NCI-H2029 treated with DMSO at 0.1 percent for 48 hours (cell line): ENCODE results near the gene KYAT1.
A peak's percentile ranks its signal among the peaks of the same experiment; 100 is the strongest.

Experiments
- DNase-seq: peaks from one replicate; lab custom pipeline; 2025; lab: John Stamatoyannopoulos, UW

The KYAT1 gene

DNA sequence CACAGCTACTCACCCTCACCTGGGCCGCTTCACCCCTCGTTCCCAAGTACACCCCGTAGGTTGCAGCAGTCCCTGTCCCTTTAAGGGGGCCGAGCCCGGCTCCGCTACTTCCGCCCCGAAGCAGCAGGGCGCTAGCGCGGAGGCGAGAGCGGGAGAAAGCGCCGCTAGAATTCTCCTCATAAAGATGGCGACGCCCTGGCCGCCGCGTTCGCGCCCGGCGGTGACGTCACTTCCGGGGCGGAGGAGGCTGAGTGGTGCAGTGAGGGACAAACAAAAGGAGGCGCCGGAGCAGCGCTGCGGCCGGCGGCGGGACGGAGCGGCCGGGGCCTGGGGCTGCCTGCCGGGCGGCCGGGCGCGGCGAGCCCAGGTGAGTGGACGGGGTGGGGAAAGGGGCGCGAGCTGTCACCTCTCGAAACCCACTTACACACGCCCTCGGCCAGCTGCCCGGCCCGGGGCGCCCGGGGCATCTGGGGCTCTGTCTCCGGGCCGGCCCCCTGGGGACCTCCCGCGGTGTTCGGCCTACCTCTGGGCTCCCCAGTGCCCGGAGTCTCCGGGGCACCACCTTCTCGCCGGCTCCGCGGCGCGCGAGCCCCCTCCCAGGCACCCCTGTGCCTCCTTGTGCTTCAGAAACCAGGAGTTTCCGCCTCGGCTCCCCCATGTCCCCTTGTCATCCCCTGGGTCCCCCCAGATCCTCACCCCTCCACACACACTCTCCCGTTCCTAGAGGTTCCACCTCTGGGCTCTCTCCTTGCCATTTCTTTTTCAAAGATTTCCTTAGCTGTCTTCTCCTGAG, at the start of gene KYAT1, which contains the start of gene LRRC8A:
TSS of gene KYAT1 (minus strand) at position 67 of the 793 bp plus-strand sequence. CDS start 36,545 bp downstream, outside the sequence.
TSS of gene LRRC8A (plus strand) at position 250 of the 793 bp plus-strand sequence. CDS start 25,032 bp downstream, outside the sequence.
- peak; percentile 87 for DNase-seq

DNA sequence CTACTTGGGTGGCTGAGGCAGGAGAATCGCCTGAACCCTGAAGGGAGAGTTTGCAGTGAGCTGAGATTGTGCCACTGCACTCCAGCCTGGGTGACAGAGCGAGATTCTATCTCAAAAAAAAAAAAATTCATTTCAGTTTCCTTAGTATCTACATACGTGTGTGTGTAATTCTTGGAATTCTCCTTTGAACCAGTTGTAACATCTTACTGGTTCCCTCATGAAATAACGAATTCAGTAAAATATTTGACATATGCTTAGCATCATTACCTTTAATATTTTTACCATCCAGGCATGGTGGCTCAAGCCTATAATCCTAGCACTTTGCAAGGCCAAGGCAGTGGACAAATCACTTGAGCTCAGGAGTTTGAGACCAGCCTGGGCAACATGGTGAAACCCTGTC, 47.8 kb upstream of the KYAT1 start:
- no peak for DNase-seq

DNA sequence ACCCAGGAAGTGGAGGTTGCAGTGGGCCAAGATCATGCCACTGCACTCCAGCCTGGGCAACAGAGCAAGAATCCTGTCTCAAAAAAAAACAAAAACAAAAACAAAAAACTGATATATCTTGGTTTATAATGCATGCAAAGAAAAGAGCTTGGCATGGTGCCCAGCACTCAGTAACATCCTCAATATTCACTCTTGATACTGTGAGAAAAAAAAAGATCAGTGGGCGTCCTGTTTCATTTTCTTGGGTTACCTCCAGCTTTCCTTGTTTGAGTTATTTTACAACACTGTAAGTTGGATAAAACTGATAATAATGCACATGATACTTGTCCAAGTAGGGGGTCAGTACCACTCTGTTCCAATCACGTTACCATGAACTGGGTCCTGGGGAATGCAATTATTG, 46.9 kb upstream of the KYAT1 start:
- DNase-seq: no peak

DNA sequence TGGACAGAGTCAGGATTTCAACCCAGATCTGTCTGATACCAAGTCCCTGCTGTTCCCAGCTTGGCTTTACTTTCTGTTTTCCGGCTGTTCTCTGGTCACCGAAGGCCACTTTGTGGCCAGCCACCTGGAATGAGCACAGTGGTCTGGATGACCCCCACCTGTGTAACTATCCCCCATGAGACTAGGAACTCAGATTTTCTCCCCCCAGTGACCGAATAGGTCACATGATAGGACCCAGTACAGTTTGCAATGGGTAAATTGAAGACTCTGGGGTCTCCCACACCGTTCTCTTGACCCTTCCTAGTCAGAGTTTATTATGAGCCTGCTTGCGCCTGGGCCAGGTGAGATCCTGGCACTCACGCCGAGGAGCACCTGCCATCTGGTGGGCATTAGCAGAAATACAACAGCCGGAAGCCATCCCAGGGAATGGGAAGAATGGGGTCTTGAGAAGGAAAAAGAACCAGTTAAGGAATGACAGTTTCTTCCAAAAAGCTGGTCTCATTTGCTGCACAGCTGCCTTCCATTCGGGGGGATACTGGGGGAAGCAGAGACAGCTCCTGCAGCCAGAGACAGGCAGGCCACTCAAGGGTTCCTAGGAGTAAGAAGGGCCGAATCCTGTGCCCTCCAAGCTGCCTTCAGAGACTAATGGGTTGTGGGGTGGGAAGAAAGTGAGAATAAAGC, 46.1 kb upstream of the KYAT1 start:
- peak; percentile 36 for DNase-seq

DNA sequence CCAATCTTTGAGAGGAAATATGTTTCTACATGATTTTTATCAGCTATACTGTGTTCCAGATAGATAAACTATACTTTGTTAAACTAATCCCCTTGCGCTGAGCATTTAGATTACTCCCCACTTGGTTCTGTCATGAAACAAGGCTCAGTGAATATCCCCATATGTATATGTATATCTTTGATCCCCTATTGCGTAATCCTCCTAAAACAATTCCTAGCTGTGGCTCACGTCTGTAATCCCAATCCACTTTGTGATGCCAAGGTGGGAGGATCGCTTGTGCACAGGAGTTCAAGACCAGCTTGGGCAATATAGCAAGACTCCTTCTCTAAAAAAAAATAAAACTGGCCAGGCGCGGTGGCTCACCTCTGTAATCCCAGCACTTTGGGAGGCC, 41.7 kb upstream of the KYAT1 start:
- DNase-seq: no peak

GRCh38 chr9:128921881-128922763, 40.4 kb upstream of the KYAT1 start:
- no peak for DNase-seq

DNA sequence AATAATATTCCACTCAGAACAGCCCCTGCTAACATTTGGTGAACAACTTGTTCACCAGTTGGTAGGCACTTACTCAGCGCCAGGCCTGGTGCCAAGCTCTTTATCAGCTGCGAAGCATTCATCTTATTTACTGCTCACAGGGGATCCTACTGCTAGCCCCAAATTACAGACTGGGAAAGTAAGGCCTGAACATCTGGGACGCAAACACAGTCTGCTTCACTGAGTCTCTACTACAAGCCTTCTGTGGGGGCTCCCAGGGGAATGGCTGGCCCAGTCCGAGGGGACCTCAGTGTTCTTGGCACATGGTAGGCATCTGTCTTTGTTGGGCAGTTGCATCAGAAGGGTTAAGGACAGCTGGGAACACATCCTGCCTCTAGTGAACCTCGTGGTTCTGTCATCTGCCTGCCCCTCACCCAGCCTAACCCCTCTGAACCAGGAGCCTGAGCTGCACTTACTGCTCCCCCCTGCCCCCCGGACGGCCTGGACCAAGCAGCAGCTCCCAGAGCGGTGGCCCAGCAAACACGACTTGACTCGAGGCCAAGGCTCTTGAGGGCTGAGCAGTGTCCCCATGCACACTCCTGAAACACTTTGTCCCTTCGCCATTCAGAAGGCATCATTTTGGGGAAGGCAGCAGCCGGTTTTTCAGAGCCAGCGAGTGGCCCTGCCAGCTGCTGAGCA, 38.8 kb upstream of the KYAT1 start, which contains the start of gene PHYHD1:
TSS of gene PHYHD1 (plus strand) at position 602 of the 678 bp plus-strand sequence. CDS start 1,342 bp downstream, outside the sequence.
- DNase-seq: peak; percentile 85

DNA sequence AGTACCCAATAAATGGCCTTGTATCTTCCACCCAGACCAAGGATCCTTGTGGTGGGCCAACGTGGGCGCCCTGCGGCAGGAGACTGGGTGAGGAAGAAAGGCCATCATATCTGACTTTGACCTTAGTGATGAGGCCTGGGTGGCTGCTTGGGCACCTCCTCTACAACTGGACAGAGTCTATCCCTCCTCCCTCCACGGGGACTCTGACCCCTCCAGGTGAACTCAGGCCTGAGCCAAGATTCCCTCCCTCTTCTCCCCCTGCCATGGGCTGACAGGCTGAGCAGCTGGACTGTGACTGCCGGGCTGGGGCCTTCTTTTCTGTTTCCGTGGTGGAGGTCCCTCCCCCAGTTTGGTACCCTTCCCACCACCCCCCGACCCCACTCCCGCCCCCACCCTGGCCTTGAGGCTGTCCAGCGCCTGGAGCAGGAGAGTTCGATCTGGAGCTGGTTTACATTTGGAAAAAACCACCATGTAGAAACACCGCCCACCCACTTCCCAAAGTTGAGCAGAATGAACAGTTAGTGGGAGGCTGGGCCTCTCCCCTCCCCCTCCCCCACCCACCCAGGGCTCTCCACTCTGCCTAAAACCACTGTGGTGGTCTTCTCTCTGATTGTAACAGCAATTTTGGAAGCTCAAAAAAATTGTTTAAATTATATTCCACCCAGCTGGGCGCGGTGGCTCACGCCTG, 37.8 kb upstream of the KYAT1 start:
- no peak for DNase-seq

GRCh38 chr9:128918921-128919320, 37.2 kb upstream of the KYAT1 start:
- DNase-seq: no peak

- DNase-seq: peak; percentile 77
Observed at GRCh38 chr9:128917151-128917849, 35.5 kb upstream of the KYAT1 start.

DNA sequence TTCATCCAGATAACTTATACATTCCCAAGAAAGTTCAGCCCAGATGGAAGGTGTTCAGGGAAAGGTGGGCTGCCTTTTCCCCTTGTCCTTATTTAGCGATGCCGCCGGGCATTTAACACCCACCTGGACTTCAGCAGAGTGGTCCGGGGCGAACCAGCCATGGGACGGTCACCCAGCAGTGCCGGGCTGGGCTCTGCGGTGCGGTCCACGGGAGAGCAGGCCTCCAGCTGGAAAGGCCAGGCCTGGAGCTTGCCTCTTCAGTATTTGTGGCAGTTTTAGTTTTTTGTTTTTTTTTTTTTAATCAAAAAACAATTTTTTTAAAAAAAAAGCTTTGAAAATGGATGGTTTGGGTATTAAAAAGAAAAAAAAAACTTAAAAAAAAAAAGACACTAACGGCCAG, 35.0 kb upstream of the KYAT1 start:
- no peak for DNase-seq

DNA sequence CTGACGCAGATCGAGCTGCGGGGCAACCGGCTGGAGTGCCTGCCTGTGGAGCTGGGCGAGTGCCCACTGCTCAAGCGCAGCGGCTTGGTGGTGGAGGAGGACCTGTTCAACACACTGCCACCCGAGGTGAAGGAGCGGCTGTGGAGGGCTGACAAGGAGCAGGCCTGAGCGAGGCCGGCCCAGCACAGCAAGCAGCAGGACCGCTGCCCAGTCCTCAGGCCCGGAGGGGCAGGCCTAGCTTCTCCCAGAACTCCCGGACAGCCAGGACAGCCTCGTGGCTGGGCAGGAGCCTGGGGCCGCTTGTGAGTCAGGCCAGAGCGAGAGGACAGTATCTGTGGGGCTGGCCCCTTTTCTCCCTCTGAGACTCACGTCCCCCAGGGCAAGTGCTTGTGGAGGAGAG, 34.5 kb upstream of the KYAT1 start:
- DNase-seq: no peak

- no peak for DNase-seq
Observed at GRCh38 chr9:128913995-128914772, 32.4 kb upstream of the KYAT1 start.

DNA sequence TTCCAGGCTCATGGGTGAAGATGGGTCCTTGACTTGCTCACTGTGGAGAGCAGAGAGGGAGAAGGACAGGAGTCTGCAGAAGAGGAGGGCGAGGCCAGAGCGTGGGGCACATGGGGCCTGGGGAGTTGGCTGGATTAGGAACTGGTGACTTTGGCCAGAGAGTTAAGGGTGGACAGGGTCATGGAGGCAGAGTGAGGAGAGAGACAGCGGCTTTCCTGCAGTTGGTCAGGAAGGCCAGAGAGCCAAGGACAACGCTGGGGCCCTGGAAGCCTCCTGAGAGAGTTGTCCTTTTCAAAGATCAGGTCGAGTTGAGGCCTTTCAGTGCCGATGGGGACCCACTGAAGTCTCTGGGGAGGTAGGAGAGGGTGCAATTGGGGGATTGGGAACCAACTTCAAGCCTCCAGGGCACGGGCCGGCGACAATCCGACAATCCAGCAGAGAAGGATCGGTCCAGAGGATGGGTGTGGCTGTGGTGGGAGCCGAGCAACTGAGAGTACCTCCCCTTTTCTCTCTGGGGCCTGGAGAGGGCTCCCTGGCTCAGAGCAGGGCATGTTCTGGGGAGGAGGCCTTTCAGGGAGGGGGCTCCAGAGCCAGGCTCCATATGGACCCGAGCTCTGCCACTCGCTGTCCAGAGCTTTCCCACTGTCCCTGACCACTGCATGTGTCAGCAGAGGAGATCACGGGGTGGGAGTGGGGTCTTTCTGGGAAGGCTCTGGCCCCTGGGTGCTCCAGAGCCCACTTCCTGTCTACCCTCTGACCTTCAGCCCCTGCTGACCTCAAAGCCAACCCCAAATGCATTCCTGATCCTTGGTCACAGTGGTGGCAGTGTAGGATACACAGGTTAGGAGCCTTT, 31.5 kb upstream of the KYAT1 start:
- no peak for DNase-seq

- no peak for DNase-seq
Observed at GRCh38 chr9:128912270-128912853, 30.6 kb upstream of the KYAT1 start.

DNA sequence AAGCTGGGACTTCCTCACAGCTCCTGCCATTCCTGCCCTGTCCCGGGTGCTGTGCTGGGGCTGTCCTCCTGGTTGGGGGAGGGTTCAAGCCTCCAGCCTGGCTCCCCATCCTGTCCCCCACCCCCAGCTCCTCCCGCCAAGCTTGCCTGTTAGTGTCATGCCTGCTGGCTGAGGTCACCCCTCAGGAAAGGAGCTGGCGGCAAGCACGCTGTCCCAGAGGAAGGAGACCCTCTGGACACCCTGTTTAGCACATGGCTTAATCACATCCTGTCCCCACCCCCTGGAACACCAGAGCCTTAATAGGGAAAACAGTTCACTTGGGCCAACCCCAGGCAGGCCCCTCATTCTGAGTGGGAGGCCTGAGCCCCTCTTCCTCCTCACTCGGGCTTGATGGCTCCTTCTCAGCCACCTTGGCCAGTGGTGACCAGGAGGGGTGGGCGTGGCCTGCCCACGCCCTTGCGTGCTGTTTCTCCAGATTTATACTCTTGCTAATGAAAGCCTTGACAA, 29.8 kb upstream of the KYAT1 start:
- DNase-seq: no peak

DNA sequence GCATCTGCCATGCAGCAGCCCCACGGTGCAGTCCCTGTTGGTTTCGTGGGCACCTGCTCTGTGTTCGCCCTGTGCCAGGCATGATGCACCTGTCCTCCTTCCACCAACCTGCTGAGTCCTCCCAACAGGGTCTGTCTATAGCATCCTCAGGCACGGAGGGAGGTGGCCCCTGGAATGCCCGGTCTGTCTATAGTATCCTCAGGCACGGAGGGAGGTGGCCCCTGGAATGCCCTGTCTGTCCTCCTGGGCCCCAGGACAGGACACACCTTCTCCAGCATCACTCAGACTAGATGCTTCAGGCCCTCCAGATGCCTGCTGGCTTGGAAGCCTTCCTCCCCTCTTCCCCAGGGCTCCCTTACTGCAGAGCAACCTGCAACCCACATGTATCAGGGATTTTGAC, 29.2 kb upstream of the KYAT1 start:
- no peak for DNase-seq

GRCh38 chr9:128909859-128910258, 28.1 kb upstream of the KYAT1 start:
- no peak for DNase-seq
